Upper lobe of left lung (tissue), 6 donors: ENCODE results near the gene TPM1. TPM values are rescaled to one million over a fixed set of nuclear protein-coding genes. Genes with fewer than 3 reads are reported as not detected.
A peak's percentile ranks its signal among the peaks of the same experiment; 100 is the strongest.

Experiments
- ATAC-seq, 2 donors: fragments of 200-7000 bp; cut with Tn5 transposase; one replicate each; pipeline ENCODE4 v1.9.1; 2022; ENCODE audit warnings: mild to moderate bottlenecking in 2 of 2, moderate library complexity in 2 of 2; ENCODE audit not compliant: low FRiP score in 2 of 2
- DNase-seq, 2 donors: peaks; one replicate each; pipeline ENCODE4 v3.0.0-alpha.2; 2019 to 2020
- H3K27ac ChIP-seq, 4 donors: fragments of 200-600 bp; sonication (generic); one replicate each; pipeline ENCODE4 v1.5.1; 2016 to 2019
- H3K27me3 ChIP-seq, 4 donors: fragments of 200-600 bp; sonication (generic); one replicate each; pipeline ENCODE4 v1.5.1; 2017 to 2019
- H3K36me3 ChIP-seq, 4 donors: fragments of 200-600 bp; sonication (generic); one replicate each; pipeline ENCODE4 v1.5.1; 2016 to 2019
- H3K4me1 ChIP-seq, 4 donors: fragments of 200-600 bp; sonication (generic); one replicate each; pipeline ENCODE4 v1.5.1; 2018 to 2019
- H3K4me3 ChIP-seq, 4 donors: fragments of 200-600 bp; sonication (generic); one replicate each; pipeline ENCODE4 v1.5.1; 2017 to 2019; ENCODE audit warnings: mild to moderate bottlenecking in 2 of 4, moderate library complexity in 1 of 4
- H3K9me3 ChIP-seq, 4 donors: fragments of 200-600 bp; sonication (generic); one replicate each; pipeline ENCODE4 v1.5.1; 2018 to 2019
- EP300 ChIP-seq, 4 donors: sonication (generic); formaldehyde crosslinking; IDR thresholded peaks; one replicate each; pipeline ENCODE4 v1.5.1; 2017; ENCODE audit warnings: antibody characterized with exemption in 4 of 4, control low read depth in 2 of 4
- POLR2A ChIP-seq, 4 donors: fragments of 450-650 bp; IDR thresholded peaks; one replicate each; pipeline ENCODE4 v1.5.1; 2016 to 2017; ENCODE audit warnings: antibody characterized with exemption in 4 of 4, mild to moderate bottlenecking in 2 of 4
- POLR2AphosphoS5 ChIP-seq, 2 donors: sonication (generic); formaldehyde crosslinking; IDR thresholded peaks; one replicate each; pipeline ENCODE4 v1.5.1; 2017; ENCODE audit warnings: antibody characterized with exemption in 2 of 2
- WGBS, 2 donors: methylation state at CpG; one replicate each; pipeline ENCODE4 v1.1.5; 2017 to 2018; 5-methylcytosine and 5-hydroxymethylcytosine counted together
- total RNA-seq, 6 donors: library from RNA; depleted of rRNA in 4 of 6; stranded (reverse); fragments of >200 nt in 4 of 6; gene quantifications; one replicate each; pipeline versions ENCODE4 v1.1.0 to v1.2.1, GENCODE V29; 2016 to 2021
- TF ChIP-seq, protein P1 (sequence below), 6 experiments: fragments of 450-650 bp in 4 of 6; fragments of 200-600 bp in 2 of 6; sonication (generic) in 2 of 6; IDR thresholded peaks; one replicate each; pipeline ENCODE4 v1.5.1; 2016 to 2019; ENCODE audit warnings: antibody characterized with exemption in 6 of 6
- donor health status: DM: no; HTN: no; CAD: no; lungs with moderate emphysema.
- donor health status: DM: no; HTN: yes; CAD: no; lungs with severe emphysema.

The TPM1 gene
- total RNA-seq, 6 donors from 2014 or later: 144 to 343 (median 254) TPM

DNA sequence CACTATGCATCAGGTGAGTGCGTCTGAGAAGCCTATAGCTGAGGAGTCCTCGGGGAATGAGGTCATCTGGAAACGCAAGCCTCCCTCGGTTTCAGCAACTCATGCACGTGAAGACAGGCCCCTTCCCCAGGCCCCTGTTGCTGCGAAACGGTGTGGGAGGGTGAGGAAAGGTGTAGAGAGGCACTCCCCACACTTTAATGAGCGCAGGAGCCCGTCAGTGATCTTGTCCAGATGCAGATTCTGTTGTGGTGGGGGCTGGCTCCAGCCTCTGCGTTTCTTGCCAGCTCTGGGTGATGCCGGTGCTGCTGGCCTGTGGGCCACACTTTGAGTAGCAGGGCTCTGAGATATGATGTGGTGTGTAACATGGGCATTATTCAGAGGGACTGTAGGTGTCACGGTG lies 40.5 kb downstream of the TPM1 start:
- no peaks in the 10 kb centered on the region for H3K27me3 ChIP-seq
- peak in 1 of 2 donors; percentile 19 for ATAC-seq
- TF ChIP-seq EP300 (IDR thresholded peaks at IDR 0.05): no peak
- TF ChIP-seq, protein P1, sequence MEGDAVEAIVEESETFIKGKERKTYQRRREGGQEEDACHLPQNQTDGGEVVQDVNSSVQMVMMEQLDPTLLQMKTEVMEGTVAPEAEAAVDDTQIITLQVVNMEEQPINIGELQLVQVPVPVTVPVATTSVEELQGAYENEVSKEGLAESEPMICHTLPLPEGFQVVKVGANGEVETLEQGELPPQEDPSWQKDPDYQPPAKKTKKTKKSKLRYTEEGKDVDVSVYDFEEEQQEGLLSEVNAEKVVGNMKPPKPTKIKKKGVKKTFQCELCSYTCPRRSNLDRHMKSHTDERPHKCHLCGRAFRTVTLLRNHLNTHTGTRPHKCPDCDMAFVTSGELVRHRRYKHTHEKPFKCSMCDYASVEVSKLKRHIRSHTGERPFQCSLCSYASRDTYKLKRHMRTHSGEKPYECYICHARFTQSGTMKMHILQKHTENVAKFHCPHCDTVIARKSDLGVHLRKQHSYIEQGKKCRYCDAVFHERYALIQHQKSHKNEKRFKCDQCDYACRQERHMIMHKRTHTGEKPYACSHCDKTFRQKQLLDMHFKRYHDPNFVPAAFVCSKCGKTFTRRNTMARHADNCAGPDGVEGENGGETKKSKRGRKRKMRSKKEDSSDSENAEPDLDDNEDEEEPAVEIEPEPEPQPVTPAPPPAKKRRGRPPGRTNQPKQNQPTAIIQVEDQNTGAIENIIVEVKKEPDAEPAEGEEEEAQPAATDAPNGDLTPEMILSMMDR (IDR thresholded peaks at IDR 0.05): no peak
- TF ChIP-seq POLR2AphosphoS5 (IDR thresholded peaks at IDR 0.05): no peak
- no peak for TF ChIP-seq POLR2A (IDR thresholded peaks at IDR 0.05)

DNA sequence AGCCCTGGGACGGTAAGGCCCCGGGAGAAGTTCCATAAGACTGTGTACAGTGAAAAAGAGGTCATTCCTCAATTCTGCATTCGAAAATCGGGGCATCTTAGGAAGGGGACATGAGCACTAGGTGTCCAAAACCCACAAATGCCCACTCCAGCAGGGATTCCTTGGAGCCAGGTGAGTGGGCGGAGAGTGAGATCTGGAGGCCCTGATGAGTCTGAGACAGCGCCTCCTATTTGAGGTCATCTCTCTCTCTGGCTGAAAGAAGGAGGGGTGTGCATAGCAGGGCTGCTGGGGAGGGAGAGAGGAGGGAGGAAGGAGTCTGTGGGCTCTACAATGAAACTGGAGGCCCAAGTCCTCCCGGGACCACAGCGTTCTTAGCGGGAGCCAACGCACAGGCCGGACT lies 41.0 kb downstream of the TPM1 start:
- Histone ChIP-seq H3K27ac (no peak overlapping the region), H3K27me3 (no peaks in the 10 kb centered on the region)
- WGBS, 2 donors: 86 to 90% methylated on average over 11 of the region's 11 CpGs

More for the DNA sequence above, 40.5 kb downstream of the TPM1 start:
- no peak for DNase-seq
- Histone ChIP-seq H3K27ac (no peak overlapping the region), H3K9me3 (no peaks in the 10 kb centered on the region), H3K4me1 (peaks cover 0 to 12% (median 0%) of the 10 kb centered on the region in 4 donors), H3K36me3 (no peaks in the 10 kb centered on the region), H3K4me3 (no peak overlapping the region)
- WGBS, 2 donors: 83 to 90% methylated on average over 12 of the region's 12 CpGs

DNA sequence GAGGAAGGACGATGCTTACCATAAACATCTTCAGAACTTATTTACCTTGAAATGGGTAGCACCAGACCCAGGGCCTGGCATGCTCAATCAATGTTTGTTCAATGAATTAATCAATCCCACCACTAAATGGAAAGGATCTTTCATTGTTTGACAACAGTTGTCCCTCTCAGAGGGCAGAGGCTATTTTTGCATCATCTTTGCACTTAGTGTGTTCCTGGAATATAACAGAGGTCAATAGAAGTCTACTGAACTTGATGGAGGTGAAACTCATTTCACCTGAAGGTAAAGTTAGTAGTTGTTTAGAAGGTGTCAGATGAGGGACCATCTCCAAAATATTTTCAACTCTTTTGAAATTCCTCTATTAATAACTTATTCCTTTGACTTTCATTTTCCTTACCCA lies 42.3 kb downstream of the TPM1 start:
- Histone ChIP-seq H3K9me3 (no peaks in the 10 kb centered on the region), H3K4me3 (no peak overlapping the region), H3K36me3 (no peaks in the 10 kb centered on the region), H3K4me1 (peaks cover 3 to 30% (median 10%) of the 10 kb centered on the region in 4 donors), H3K27ac (no peak overlapping the region), H3K27me3 (no peaks in the 10 kb centered on the region)
- WGBS, 2 donors: 83 to 91% methylated on average over 1 of the region's 1 CpG
- TF ChIP-seq, protein P1 (IDR thresholded peaks at IDR 0.05): no peak
- TF ChIP-seq EP300 (IDR thresholded peaks at IDR 0.05) (no peak), POLR2AphosphoS5 (IDR thresholded peaks at IDR 0.05) (no peak), POLR2A (IDR thresholded peaks at IDR 0.05) (no peak)
- ATAC-seq (no peak), DNase-seq (no peak)

More for the DNA sequence above, 41.0 kb downstream of the TPM1 start:
- DNase-seq (no peak), ATAC-seq (peak in 1 of 2 donors; percentile 17)
- TF ChIP-seq, protein P1 (IDR thresholded peaks at IDR 0.05): no peak
- TF ChIP-seq POLR2A (IDR thresholded peaks at IDR 0.05) (no peak), POLR2AphosphoS5 (IDR thresholded peaks at IDR 0.05) (no peak)
- Histone ChIP-seq H3K4me1 (peaks cover under 1 to 17% (median 1%) of the 10 kb centered on the region in 4 donors), H3K4me3 (no peak overlapping the region), H3K9me3 (no peaks in the 10 kb centered on the region), H3K36me3 (no peaks in the 10 kb centered on the region)

DNA sequence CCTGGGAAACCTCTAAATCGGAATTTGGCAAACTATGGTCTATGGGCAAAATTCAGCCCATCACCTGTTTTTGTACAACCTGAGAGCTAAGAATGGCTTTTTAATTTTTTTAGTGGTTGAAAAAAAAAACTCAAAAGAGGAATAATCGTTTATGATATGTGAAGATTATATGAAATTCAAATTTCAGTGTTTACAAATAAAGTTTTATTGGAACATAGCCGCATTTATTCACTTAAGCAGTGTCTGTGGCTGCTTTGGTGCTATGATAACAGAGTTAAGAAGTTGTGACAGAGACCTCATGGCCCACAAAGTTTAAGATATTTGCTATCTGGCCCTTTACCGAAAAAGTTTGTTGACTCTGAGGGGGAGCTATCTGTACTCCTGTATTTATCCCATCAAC lies 42.7 kb downstream of the TPM1 start:
- Histone ChIP-seq H3K4me1 (peaks cover 3 to 30% (median 12%) of the 10 kb centered on the region in 4 donors), H3K4me3 (no peak overlapping the region), H3K9me3 (no peaks in the 10 kb centered on the region), H3K27me3 (no peaks in the 10 kb centered on the region), H3K27ac (no peak overlapping the region), H3K36me3 (no peaks in the 10 kb centered on the region)
- TF ChIP-seq POLR2A (IDR thresholded peaks at IDR 0.05): no peak
- no peak for TF ChIP-seq EP300 (IDR thresholded peaks at IDR 0.05)
- TF ChIP-seq POLR2AphosphoS5 (IDR thresholded peaks at IDR 0.05): no peak
- DNase-seq (no peak), ATAC-seq (no peak)
- WGBS, 2 donors: 90 to 92% methylated on average over 4 of the region's 4 CpGs

DNA sequence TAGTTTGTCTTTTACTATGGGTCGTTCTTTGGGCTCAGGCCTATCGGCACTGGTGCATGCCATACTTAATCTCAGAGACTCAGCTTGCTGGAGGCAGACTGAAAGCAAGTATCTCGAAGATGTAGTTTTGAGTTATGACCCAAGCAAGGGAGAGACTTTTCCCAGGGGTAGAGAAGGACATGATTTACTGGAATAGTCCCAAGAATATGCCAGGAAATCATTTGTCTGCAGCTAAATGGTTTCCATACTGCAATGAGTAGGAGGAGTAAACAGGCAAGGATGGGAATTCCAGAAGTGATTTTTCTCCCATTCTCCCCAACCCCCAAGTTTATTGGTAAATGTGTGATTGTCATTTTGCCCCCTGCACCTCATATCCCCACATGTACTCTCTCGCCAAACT lies 43.7 kb downstream of the TPM1 start:
- no peak for ATAC-seq
- 59 to 79% methylated on average over 3 to 4 of the region's 4 CpGs for WGBS, 2 donors
- H3K36me3 ChIP-seq: no peaks in the 10 kb centered on the region
- H3K9me3 ChIP-seq: no peaks in the 10 kb centered on the region
- DNase-seq: no peak
- no peaks in the 10 kb centered on the region for H3K27me3 ChIP-seq
- H3K4me1 ChIP-seq: peaks cover 3 to 38% (median 12%) of the 10 kb centered on the region in 4 donors
- TF ChIP-seq EP300 (IDR thresholded peaks at IDR 0.05): no peak
- no peak for TF ChIP-seq POLR2A (IDR thresholded peaks at IDR 0.05)
- H3K4me3 ChIP-seq: no peak overlapping the region
- no peak overlapping the region for H3K27ac ChIP-seq

DNA sequence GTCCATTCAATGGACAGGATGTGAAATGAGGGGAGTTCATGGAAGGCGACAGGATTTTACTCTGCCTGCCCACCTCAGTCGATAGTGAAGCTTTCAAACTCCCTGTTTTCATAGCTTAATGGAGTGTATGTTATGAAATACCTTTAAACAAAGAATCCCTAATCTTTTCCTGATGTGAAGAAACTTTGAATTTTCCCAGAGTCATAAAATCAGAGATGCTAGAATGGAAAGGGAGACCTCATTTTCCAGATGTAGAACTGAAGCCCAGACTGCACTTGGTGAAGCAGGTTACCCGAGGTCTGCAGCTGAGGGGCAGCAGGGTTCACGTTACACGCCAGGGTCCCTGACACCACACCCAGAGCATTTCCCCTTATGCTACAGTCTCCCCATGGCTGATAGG lies 44.4 kb downstream of the TPM1 start:
- H3K27ac ChIP-seq: peak overlapping the region in 1 of 4 donors; percentile 35
- H3K36me3 ChIP-seq: no peaks in the 10 kb centered on the region
- DNase-seq: no peak
- H3K4me1 ChIP-seq: peaks cover 3 to 38% (median 12%) of the 10 kb centered on the region in 4 donors
- 55 to 65% methylated on average over 5 of the region's 5 CpGs for WGBS, 2 donors
- no peaks in the 10 kb centered on the region for H3K27me3 ChIP-seq
- no peak for TF ChIP-seq EP300 (IDR thresholded peaks at IDR 0.05)
- TF ChIP-seq, protein P1 (IDR thresholded peaks at IDR 0.05): no peak
- no peak for TF ChIP-seq POLR2A (IDR thresholded peaks at IDR 0.05)
- TF ChIP-seq POLR2AphosphoS5 (IDR thresholded peaks at IDR 0.05): no peak
- ATAC-seq: no peak
- no peak overlapping the region for H3K4me3 ChIP-seq
- no peaks in the 10 kb centered on the region for H3K9me3 ChIP-seq
